GM21360 (cell line): ENCODE data around the gene TIMM23B.
"Not testable (repeated sequence)": the region's sequence is repeated elsewhere in the genome, so short reads cannot be mapped to it uniquely, and the experiment has no call there.

ENCODE experiments used
- ATAC-seq: cut with Tn5 transposase; IDR thresholded peaks from one replicate; pipeline ENCODE4 v1.9.1; 2021; ENCODE audit warnings: mild to moderate bottlenecking, moderate library complexity; ENCODE audit not compliant: unreplicated experiment

The TIMM23B gene

GRCh38 chr10:49972094-49972493 lies 30.2 kb downstream of the TIMM23B start:
- not testable (repeated sequence) for ATAC-seq

- ATAC-seq: not testable (repeated sequence)
Observed at GRCh38 chr10:49977756-49978155, 35.9 kb downstream of the TIMM23B start.

GRCh38 chr10:49987207-49987606 lies 45.4 kb downstream of the TIMM23B start:
- not testable (repeated sequence) for ATAC-seq

GRCh38 chr10:49988376-49988775 lies 46.5 kb downstream of the TIMM23B start, which contains the start of gene AGAP6:
AGAP6 (plus strand) TSS chr10:49988406; CDS start chr10:49988716, 310 bp downstream.
- ATAC-seq: not testable (repeated sequence)

GRCh38 chr10:49995321-49995720 lies 53.5 kb downstream of the TIMM23B start:
- ATAC-seq: not testable (repeated sequence)

GRCh38 chr10:50014024-50014423 lies 72.2 kb downstream of the TIMM23B start:
- not testable (repeated sequence) for ATAC-seq

- ATAC-seq: not testable (repeated sequence)
Observed at GRCh38 chr10:50015596-50016220, 73.9 kb downstream of the TIMM23B start.

- ATAC-seq: not testable (repeated sequence)
Observed at GRCh38 chr10:50016926-50017325, 75.1 kb downstream of the TIMM23B start.

GRCh38 chr10:50017646-50018045 lies 75.8 kb downstream of the TIMM23B start:
- ATAC-seq: not testable (repeated sequence)

- ATAC-seq: not testable (repeated sequence)
Observed at GRCh38 chr10:50019279-50019678, 77.4 kb downstream of the TIMM23B start.

- ATAC-seq: not testable (repeated sequence)
Observed at GRCh38 chr10:50020451-50021024, 78.7 kb downstream of the TIMM23B start.

- ATAC-seq: no peak
Observed at GRCh38 chr10:50021646-50022045, 79.8 kb downstream of the TIMM23B start.
